Keratinocyte (primary cell): ENCODE data around the gene NFATC3.

Experiments used
- CTCF ChIP-seq, 3 experiments: IDR thresholded peaks in 1 of 3; conservative IDR thresholded peaks in 1 of 3; optimal IDR thresholded peaks in 1 of 3; 2 replicates in 2 of 3; 3 replicates in 1 of 3; pipeline versions ENCODE3 to v1.5.1; 2011; ENCODE audit warnings: low read length in 3 of 3, mild to moderate bottlenecking in 3 of 3, moderate library complexity in 2 of 3, control low read depth in 1 of 3, inconsistent platforms in 1 of 3; ENCODE audit not compliant: insufficient read depth in 2 of 3; ENCODE audit errors: extremely low read depth in 1 of 3
- EZH2 ChIP-seq: IDR thresholded peaks from one replicate; pipeline ENCODE4 v1.6.1; 2012; ENCODE audit warnings: inconsistent platforms, mild to moderate bottlenecking, low read length, moderate library complexity

- TF ChIP-seq CTCF (optimal IDR thresholded peaks at IDR 0.05 in 1 of 3, IDR thresholded peaks at IDR 0.05 in 1 of 3, conservative IDR thresholded peaks at IDR 0.05 in 1 of 3; ENCODE audit: extremely low read depth in 1 of 3, insufficient read depth in 2 of 3, low read length in 3 of 3), result no peak
- no peak for TF ChIP-seq EZH2
Observed at GRCh38 chr16:68136515-68136914, 51.3 kb downstream of the NFATC3 start.
